Peyer's patch (tissue), 4 donors: ENCODE data around the gene MPHOSPH9. TPM values are rescaled to one million over a fixed set of nuclear protein-coding genes. Genes with fewer than 3 reads are reported as not detected.

Source experiments
- DNase-seq, 3 donors: peaks; one replicate each; pipeline ENCODE4 v3.0.0-alpha.2; 2017 to 2019
- H3K27ac ChIP-seq, 4 donors: fragments of 200-600 bp; sonication (generic); one replicate each; pipeline ENCODE4 v1.5.1; 2016 to 2019
- H3K27me3 ChIP-seq, 2 donors: fragments of 200-600 bp; sonication (generic); one replicate each; pipeline ENCODE4 v1.5.1; 2019
- H3K36me3 ChIP-seq, 3 donors: fragments of 200-600 bp; sonication (generic); one replicate each; pipeline ENCODE4 v1.5.1; 2016 to 2019
- H3K4me1 ChIP-seq, 4 donors: fragments of 200-600 bp; sonication (generic); one replicate each; pipeline ENCODE4 v1.5.1; 2016 to 2019
- H3K4me3 ChIP-seq, 4 donors: fragments of 200-600 bp; sonication (generic); 1 replicate in 3 of 4; 2 replicates in 1 of 4; pipeline ENCODE4 v1.5.1; 2016 to 2019; ENCODE audit warnings: mild to moderate bottlenecking in 1 of 4
- H3K9me3 ChIP-seq, 4 donors: fragments of 200-600 bp; sonication (generic); one replicate each; pipeline ENCODE4 v1.5.1; 2016 to 2019; ENCODE audit warnings: mild to moderate bottlenecking in 1 of 4
- CTCF ChIP-seq, 6 experiments: fragments of 450-650 bp in 4 of 6; fragments of 200-600 bp in 2 of 6; sonication (generic) in 1 of 6; IDR thresholded peaks; one replicate each; pipeline ENCODE4 v1.5.1; 2017 to 2019; ENCODE audit warnings: antibody characterized with exemption in 6 of 6, mild to moderate bottlenecking in 3 of 6, moderate library complexity in 1 of 6
- POLR2A ChIP-seq, 2 donors: fragments of 450-650 bp; IDR thresholded peaks; one replicate each; pipeline ENCODE4 v1.5.1; 2017; ENCODE audit warnings: antibody characterized with exemption in 2 of 2, mild to moderate bottlenecking in 2 of 2, moderate library complexity in 2 of 2
- total RNA-seq, 4 donors: library from RNA; depleted of rRNA; stranded (reverse); fragments of >200 nt; gene quantifications; one replicate each; pipeline ENCODE4 v1.1.0, GENCODE V29; 2016

Gene MPHOSPH9
- total RNA-seq, 4 donors from 2014 or later: 26.0 to 71.0 (median 35.6) TPM

- Histone ChIP-seq H3K9me3 (no peaks in the 10 kb centered on the region), H3K27ac (peak overlapping the region in 3 of 4 donors; percentile 25 to 89 (median 61)), H3K4me1 (peaks cover 0 to 31% (median 13%) of the 10 kb centered on the region in 4 donors), H3K36me3 (peaks cover 0 to 21% (median 0%) of the 10 kb centered on the region in 3 donors), H3K27me3 (no peaks in the 10 kb centered on the region), H3K4me3 (peak overlapping the region in 1 of 4 donors; percentile 1)
- DNase-seq: peak in 1 of 3 donors; percentile 48
- TF ChIP-seq POLR2A (IDR thresholded peaks at IDR 0.05) (no peak), CTCF (IDR thresholded peaks at IDR 0.05) (no peak)
These were observed 35.3 kb upstream of the MPHOSPH9 start for GRCh38 chr12:123267991-123268843.

DNA sequence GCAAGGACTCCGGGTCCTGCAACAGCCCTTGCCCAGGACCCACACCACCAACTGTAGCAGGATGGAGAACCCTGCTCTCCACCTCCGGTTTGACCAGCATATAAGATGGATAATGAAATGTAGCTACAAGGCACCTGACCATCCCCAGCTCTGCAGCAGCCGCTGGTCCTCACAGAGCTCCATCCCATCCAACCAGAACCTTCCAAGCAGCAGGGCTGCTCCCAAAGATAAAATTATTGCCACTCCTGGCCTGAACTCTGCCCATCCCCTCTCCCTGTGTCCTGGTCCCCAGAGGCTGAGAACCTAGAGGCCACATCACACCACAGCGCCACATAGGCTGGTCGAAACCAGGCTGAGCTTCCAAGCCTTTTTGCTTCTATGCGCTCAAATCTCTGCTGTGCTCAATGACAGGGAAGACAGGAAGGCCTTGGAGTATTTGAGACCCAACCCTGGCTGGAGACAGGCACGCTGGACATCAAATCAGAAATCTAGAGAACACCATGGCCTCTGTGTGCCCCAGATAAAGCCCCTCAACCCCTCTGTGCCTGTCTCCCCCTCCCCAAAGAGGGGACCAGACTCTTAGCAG is 34.5 kb upstream of the MPHOSPH9 start:
- no peak for DNase-seq
- Histone ChIP-seq H3K9me3 (no peaks in the 10 kb centered on the region), H3K27me3 (no peaks in the 10 kb centered on the region), H3K27ac (peak overlapping the region in 1 of 4 donors; percentile 61), H3K4me1 (peaks cover 0 to 31% (median 13%) of the 10 kb centered on the region in 4 donors), H3K36me3 (peaks cover 0 to 27% (median 0%) of the 10 kb centered on the region in 3 donors), H3K4me3 (no peak overlapping the region)
- TF ChIP-seq POLR2A (IDR thresholded peaks at IDR 0.05): no peak
- TF ChIP-seq CTCF (IDR thresholded peaks at IDR 0.05): no peak

- H3K4me1 ChIP-seq: peaks cover 0 to 27% (median 13%) of the 10 kb centered on the region in 4 donors
- TF ChIP-seq POLR2A (IDR thresholded peaks at IDR 0.05) (no peak), CTCF (IDR thresholded peaks at IDR 0.05) (no peak)
- no peak for DNase-seq
- peaks cover 0 to 33% (median 0%) of the 10 kb centered on the region in 3 donors for H3K36me3 ChIP-seq
- no peak overlapping the region for H3K27ac ChIP-seq
- H3K9me3 ChIP-seq: no peaks in the 10 kb centered on the region
- no peaks in the 10 kb centered on the region for H3K27me3 ChIP-seq
- no peak overlapping the region for H3K4me3 ChIP-seq
These were observed 33.8 kb upstream of the MPHOSPH9 start for GRCh38 chr12:123266679-123267277.

- Histone ChIP-seq H3K27ac (no peak overlapping the region), H3K27me3 (no peaks in the 10 kb centered on the region), H3K9me3 (no peaks in the 10 kb centered on the region), H3K36me3 (peaks cover 0 to 40% (median 0%) of the 10 kb centered on the region in 3 donors), H3K4me3 (no peak overlapping the region), H3K4me1 (peaks cover 0 to 27% (median 13%) of the 10 kb centered on the region in 4 donors)
- DNase-seq: no peak
- TF ChIP-seq POLR2A (IDR thresholded peaks at IDR 0.05) (no peak), CTCF (IDR thresholded peaks at IDR 0.05) (no peak)
These were observed 33.1 kb upstream of the MPHOSPH9 start for GRCh38 chr12:123265851-123266678.

GRCh38 chr12:123264642-123265041 is 31.7 kb upstream of the MPHOSPH9 start:
- no peak overlapping the region for H3K4me3 ChIP-seq
- H3K9me3 ChIP-seq: no peaks in the 10 kb centered on the region
- peaks cover 0 to 50% (median 0%) of the 10 kb centered on the region in 3 donors for H3K36me3 ChIP-seq
- no peak for TF ChIP-seq POLR2A (IDR thresholded peaks at IDR 0.05)
- TF ChIP-seq CTCF (IDR thresholded peaks at IDR 0.05): peak in 1 of 6 experiments; percentile 8
- DNase-seq: no peak
- peaks cover 0 to 20% (median 6%) of the 10 kb centered on the region in 4 donors for H3K4me1 ChIP-seq
- H3K27me3 ChIP-seq: no peaks in the 10 kb centered on the region
- no peak overlapping the region for H3K27ac ChIP-seq
